22Rv1 (cell line): Measurements from ENCODE around the gene OR5H2.

Source experiments
- ZFX ChIP-seq: fragments of 450-650 bp; IDR thresholded peaks from 2 replicates; pipeline ENCODE4 v1.6.1; 2017; ENCODE audit warnings: antibody characterized with exemption, borderline replicate concordance
- TF ChIP-seq, protein P1 (sequence below): fragments of 450-650 bp; IDR thresholded peaks from 2 replicates; pipeline ENCODE4 v1.5.1; 2017; ENCODE audit warnings: mild to moderate bottlenecking

DNA sequence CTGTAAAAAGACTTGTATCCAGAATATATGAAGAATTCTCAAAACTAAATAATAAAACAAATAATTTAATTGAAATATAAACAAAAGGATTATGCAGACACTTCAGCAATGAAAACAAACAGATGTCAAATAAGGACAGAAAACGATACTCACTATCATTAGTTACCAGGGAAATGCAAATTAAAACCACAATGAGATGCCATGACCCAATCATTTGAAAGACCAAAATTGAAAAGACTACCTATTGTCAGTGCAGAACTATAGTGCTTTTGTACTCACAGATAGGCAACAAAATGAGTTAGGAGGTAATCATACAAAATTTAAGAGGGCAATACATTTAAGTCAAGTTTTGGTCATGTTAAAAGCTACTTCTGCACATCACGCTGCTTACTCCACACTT, 39.8 kb downstream of the OR5H2 start:
- TF ChIP-seq, protein P1, sequence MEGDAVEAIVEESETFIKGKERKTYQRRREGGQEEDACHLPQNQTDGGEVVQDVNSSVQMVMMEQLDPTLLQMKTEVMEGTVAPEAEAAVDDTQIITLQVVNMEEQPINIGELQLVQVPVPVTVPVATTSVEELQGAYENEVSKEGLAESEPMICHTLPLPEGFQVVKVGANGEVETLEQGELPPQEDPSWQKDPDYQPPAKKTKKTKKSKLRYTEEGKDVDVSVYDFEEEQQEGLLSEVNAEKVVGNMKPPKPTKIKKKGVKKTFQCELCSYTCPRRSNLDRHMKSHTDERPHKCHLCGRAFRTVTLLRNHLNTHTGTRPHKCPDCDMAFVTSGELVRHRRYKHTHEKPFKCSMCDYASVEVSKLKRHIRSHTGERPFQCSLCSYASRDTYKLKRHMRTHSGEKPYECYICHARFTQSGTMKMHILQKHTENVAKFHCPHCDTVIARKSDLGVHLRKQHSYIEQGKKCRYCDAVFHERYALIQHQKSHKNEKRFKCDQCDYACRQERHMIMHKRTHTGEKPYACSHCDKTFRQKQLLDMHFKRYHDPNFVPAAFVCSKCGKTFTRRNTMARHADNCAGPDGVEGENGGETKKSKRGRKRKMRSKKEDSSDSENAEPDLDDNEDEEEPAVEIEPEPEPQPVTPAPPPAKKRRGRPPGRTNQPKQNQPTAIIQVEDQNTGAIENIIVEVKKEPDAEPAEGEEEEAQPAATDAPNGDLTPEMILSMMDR: no peak
- TF ChIP-seq ZFX: no peak
